ENCODE measurements around the gene PLEKHA5.
"Not testable (repeated sequence)": the region's sequence is repeated elsewhere in the genome, so short reads cannot be mapped to it uniquely, and the experiment has no call there.

PLEKHA5 gene

GRCh38 chr12:19203539-19204506 lies 74.3 kb downstream of the PLEKHA5 start:
- no peak for DNase-seq

DNA sequence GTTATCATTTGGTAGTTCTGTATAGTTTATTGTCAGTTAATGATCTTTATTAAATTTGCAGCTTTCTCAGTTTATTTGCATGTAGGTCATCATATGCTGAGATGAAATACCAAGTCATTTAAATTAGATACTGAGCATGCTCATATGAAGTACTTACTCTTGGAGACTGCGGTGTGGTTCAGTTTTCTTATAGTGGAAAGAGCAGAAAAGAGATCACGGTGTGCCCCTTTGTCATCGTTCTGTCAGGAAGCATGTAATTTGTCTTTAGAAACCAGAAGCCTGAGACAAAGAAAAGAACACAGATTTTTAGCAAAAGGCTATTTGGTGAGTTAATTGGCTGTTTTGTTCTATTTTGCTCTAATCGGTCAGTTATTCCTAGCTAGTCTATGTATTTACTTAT lies 75.6 kb downstream of the PLEKHA5 start:
- no peak for DNase-seq

DNA sequence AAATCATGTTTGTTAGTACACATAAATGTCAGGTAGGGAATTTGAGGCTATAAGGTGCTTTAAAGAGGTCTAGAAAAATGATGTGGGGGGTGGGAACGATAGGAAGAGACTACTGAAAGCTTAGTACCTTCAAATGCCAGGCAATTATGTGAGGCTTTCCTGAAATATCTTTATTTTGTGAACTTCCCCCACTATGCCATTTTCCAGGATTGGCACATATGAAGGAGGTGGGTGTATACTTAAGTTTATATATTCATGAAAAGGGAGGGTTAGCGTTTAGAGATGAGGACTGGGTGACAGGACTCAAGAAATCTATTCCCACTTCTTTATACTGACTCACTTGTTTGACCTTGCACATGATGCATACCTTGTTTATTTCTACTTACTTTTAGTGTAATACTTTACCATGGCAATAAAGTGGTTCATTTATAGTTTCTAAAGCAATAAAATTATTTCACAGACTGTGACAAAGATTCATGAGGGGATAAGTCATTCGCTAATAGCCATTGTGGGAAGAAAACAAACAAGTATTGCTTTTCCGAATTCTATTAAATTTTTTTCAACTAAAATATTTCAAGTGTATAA lies 77.1 kb downstream of the PLEKHA5 start:
- no peak for DNase-seq

DNA sequence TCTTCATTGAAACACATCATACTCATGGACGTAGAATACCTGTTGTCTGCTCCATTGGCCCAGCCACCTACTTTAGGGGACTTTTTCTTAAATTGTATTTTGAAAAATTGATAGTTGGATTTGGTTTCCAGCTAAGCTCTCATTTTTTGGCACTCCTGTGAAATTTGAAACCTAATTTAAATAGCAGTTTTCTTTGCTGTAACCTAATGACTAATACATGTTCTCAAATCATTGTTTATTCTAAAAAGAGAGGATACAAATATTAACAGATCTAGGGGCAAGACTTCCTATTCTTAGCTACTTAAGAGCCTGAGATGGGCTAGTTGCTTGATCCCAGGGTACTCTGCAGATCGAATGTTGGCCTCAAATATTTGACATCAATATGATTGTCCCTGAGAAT lies 78.9 kb downstream of the PLEKHA5 start:
- no peak for DNase-seq

DNA sequence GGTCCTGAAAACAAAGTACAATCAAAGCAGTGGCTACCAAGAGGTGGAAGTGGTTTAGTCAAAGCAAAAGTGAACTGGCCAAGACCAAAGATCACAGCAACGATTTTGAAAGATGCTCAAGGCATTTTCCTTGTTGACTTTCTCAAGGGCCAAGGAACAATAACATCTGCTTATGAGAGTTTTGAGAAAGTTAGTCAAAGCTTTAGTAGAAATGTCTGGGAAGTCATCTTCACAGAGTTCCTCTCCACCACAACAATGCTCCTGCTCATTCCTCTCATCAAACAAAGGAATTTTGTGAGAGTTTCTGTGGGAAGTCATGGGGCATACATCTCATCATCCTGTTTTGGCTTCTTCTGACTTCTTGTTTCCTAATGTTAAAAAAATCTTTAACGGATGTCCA lies 80.1 kb downstream of the PLEKHA5 start:
- no peak for DNase-seq

- no peak for DNase-seq
These were observed 82.3 kb downstream of the PLEKHA5 start for GRCh38 chr12:19211802-19212201.

DNA sequence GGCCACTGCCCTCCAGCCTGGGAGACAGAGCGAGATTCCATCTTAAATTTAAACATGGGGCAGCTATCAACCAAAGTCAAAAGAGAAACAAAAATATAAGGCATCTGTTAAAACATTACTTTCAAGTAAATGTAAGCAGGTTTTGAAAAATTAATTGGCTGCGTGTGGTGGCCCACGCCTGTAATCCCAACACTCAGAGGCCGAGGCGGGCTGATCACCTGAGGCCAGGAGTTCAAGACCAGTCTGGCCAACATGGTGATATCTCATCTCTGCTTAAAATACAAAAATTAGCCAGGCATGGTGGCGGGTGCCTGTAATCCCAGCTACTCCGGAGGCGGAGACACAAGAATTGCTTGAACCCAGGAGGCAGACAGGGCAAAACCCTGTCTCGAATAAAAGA lies 82.7 kb downstream of the PLEKHA5 start:
- DNase-seq: no peak

GRCh38 chr12:19214020-19214419 lies 84.5 kb downstream of the PLEKHA5 start:
- DNase-seq: no peak

DNA sequence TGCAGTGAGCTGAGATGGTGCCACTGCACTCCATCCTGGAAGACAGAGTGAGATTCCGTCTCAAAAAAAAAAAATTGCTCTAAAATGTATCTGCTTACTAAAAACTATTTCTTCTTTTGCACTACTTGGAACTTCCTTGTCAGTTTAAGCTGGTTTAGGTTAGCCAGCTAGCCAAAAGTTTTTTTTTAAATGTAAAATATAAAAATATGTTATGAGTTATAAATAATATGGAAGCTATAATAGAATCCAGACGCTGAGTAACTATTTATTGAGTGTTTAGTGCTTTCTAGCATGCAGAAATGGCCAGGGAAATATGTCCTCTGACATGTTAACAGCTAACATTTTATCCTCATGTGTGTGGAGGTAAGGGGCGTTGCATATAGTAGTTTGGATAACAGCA lies 85.6 kb downstream of the PLEKHA5 start:
- no peak for DNase-seq

DNA sequence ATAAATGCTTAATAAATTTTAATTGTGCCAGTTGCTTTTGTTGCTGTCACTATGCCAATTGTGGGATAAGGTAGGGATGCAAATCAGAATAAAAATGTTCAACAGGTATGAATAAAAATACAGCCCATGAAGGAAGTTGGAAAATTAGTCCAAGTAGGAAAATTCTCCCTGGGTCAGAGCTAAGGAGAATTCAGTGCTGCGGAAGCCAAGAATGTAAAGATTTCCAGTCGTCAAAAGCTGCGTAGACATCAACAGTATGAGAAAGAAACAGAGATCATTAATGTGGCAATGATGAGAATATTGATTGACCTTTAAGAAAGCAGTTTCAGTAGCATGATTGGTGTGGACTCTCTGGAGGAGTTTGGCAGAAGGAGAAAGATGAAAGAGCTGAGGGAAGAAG lies 87.9 kb downstream of the PLEKHA5 start:
- no peak for DNase-seq

GRCh38 chr12:19220205-19220604 lies 90.7 kb downstream of the PLEKHA5 start:
- DNase-seq: no peak

DNA sequence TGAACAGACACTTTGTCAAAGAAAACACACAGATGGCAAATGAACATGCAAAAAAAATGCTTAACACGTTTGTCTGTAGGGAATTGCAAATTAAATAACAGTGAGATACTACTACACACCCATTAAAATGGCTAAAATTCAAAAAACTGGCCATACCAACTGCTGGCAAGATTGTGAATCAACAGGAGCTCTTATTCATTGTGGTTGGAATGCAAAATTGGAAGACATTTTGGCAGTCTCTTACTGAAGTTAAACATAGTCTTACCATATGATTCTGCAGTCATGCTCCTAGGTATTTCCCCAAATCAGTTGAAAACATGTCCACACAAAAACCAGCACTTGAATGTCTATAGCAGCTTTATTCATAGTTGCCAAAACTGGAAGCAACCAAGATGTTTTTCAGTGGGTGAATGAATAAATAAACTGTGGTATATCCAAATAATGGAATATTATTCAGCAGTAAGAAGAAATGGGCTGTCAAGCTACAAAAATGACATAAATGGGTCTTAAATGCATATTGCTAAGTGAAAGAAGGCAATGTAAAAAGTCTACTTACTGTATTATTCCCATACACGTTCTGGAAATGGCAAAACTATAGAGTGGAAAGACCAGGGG lies 91.4 kb downstream of the PLEKHA5 start:
- DNase-seq: no peak

DNA sequence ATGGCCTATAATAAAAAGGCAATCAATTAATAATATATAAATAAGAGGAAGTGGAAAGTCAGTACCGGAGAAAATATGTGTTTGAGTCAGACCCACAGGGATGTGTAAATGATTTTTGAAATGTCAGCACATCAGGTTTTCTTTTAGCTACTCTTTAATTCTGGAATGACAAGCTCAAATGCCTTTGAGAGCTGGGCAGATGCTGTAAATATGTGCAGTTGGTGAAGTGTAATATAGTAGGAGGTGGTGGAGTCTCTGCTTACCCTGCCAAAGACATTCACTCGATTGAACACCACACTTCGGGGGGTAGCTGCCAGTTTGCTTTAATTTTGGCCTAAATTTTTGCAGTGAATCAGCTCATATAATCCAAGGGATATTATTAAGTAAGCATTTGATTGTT lies 93.0 kb downstream of the PLEKHA5 start:
- no peak for DNase-seq

- DNase-seq: no peak
These were observed 93.5 kb downstream of the PLEKHA5 start for GRCh38 chr12:19223018-19223417.

DNA sequence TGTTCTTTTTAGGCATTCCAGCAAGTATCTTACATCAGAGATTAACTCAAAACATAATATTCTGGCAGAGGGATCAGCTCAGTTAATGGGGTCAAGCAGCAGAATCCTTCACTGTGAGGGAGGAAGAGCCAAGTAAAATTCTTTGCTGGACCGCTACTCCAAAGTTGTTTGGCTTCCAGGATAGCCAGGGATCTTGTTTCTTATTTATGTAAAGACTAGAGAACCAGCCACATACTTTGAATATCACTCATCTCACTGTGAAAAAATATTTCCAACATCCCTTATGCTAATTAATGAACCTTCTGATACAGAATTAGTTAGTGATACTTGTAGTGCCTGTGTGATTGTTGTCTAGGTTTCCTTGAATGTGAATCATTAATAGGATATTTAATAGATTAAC lies 94.2 kb downstream of the PLEKHA5 start:
- no peak for DNase-seq

DNA sequence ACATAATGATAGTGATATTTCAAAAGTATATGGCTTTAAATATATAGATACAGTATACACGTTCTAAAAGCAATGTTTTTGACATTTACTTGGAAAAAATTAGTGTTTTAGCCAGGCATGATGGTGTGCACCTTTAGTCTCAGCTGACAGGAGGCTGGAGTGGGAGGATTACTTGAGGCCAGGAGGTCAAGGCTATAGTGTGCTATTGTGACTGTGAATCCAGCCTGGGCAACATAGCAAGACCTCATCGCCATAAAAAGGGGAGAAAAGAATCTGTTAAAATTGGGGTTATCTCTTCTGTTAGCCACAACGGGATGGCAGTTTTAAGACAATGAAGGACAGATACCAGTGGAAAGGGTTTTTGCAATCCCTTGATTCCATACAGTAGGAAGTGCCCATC lies 95.2 kb downstream of the PLEKHA5 start:
- DNase-seq: no peak

DNA sequence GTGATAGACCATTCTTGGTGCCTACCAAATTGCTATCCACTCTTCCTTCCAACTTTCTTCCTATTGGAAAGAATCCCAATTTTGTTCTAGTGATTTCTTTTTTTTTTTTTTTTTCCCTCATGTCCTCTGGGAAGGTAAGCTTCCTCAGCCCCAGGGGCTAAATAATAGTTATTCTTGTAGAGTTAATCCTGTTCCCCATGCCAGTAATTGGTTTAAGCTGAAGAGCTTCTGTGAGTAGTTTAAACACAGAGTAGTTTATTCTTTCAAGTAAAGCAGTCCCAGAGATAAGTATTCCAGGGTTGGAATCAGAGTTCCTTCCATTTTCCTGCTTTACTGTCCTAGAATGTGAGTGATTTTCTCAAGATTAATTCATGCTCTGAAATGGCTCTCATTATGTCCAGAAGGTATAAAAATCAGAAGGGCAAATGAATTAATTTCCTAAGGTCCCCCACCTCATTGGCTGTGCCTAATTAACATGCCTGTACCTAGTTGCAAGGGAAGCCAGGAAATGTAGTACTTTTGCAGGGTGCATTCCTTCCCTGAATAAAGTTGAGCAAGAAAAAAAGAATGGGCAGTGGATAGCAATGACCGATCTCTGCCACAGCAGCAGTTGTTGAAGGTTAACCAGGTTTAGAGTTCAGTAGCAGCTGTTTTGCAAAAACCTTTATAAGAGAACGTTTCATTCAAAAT lies 97.8 kb downstream of the PLEKHA5 start:
- no peak for DNase-seq

GRCh38 chr12:19227880-19228210 lies 98.3 kb downstream of the PLEKHA5 start:
- DNase-seq: no peak

DNA sequence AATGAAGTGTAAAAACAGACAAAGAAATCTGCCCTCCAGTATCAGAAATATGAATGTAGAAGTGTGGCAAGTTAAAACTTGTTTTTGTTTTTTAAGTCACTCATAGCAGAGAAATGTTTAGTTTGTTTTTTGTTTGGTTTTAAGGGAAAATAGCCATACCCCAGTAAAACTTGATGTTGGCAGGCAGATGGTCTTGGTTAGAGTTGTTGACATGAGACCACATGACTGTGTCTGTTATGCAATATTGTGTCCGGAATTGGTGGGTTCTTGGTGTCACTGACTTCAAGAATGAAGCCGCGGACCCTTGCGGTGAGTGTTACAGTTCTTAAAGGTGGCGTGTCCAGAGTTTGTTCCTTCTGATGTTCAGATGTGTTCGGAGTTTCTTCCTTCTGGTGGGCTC lies 99.5 kb downstream of the PLEKHA5 start:
- not testable (repeated sequence) for DNase-seq

DNA sequence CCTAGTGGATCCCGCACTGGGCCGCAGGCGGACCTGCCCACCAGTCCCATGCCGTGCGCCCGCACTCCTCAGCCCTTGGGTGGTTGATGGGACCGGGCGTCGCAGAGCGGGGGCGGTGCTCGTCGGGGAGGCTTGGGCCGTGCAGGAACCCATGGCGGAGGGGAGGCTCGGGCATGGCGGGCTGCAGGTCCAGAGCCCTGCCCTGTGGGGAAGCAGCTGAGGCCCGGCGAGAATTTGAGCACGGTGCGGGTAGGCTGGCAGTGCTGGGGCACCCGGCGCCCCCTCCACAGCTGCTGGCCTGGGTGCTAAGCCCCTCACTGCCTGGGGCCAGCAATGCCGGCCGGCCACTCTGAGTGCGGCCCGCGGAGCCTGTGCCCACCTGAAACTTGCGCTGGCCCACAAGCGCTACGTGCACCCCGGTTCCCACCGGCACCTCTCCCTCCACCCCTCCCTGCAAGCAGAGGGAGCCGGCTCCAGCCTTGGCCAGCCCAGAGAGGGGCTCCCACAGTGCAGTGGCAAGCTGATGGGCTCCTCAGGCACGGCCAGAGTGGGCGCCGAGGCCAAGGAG lies 100.8 kb downstream of the PLEKHA5 start:
- DNase-seq: no peak

DNA sequence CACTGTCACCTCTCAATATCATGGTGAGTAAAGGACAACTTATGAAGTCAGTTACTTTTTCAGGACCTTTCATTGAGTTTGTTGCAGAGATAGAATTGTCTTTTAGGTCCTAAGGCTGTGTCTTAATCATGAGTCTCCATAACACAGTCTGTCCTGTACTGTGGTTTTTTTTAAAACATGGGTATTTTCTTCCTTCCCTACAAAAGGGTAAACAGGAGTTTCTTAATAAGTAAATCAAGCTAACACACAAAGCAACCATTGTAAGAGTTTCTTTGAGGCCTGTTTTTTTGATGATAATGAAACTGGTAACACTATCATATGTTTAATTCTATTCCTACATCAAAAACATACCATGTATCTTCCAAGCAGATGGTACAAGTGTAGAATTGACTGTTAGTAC lies 101.4 kb downstream of the PLEKHA5 start:
- DNase-seq: no peak

DNA sequence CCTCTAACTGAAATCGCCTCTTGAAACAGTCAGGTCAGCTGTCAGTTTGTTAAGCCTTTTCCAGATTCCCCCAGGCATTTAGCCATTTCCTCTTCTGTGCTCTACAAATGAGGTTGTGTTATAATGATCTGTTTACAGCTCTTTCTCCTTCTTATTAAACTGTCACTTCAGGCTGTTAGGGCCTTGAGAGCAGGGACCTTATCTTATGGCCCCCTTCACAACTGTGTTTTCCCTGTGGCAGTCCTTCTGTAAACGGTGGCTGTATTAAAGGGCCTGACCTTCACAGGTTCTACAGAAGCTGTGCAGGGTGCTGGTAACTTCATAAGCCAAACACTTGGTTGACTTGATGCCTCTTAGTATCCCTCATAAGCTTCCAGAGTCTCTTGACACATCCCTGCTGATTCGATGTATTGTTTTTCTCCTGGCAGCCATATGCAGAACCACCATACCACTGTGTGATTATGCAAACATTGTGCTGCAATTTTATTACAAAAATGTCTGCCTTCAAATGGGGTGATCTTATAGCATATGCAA lies 104.7 kb downstream of the PLEKHA5 start:
- DNase-seq: no peak
